NCI-H2227 (cell line): ENCODE data around the gene ZBTB17.

Experiments used
- DNase-seq: peaks from one replicate; lab custom pipeline; 2025; ENCODE audit not compliant: unreplicated experiment; lab: John Stamatoyannopoulos, UW

Gene ZBTB17

GRCh38 chr1:15948091-15948591 lies 27.8 kb downstream of the ZBTB17 start:
- no peak for DNase-seq

- DNase-seq: no peak
Measured at GRCh38 chr1:15947382-15948090, 28.4 kb downstream of the ZBTB17 start.

GRCh38 chr1:15946571-15947381 lies 29.1 kb downstream of the ZBTB17 start:
- no peak for DNase-seq

- DNase-seq: no peak
Measured at GRCh38 chr1:15945832-15946448, 30.0 kb downstream of the ZBTB17 start.

GRCh38 chr1:15945011-15945831 lies 30.7 kb downstream of the ZBTB17 start:
- DNase-seq: no peak

GRCh38 chr1:15944308-15945010 lies 31.4 kb downstream of the ZBTB17 start:
- no peak for DNase-seq

GRCh38 chr1:15943992-15944307 lies 32.0 kb downstream of the ZBTB17 start:
- no peak for DNase-seq

- no peak for DNase-seq
Measured at GRCh38 chr1:15943328-15943991, 32.4 kb downstream of the ZBTB17 start.

- no peak for DNase-seq
Measured at GRCh38 chr1:15942661-15943327, 33.1 kb downstream of the ZBTB17 start.

- DNase-seq: no peak
Measured at GRCh38 chr1:15941899-15942660, 33.8 kb downstream of the ZBTB17 start.

- no peak for DNase-seq
Measured at GRCh38 chr1:15941044-15941840, 34.7 kb downstream of the ZBTB17 start.

GRCh38 chr1:15940110-15941043 lies 35.5 kb downstream of the ZBTB17 start:
- DNase-seq: no peak

GRCh38 chr1:15939181-15940109 lies 36.5 kb downstream of the ZBTB17 start:
- DNase-seq: no peak

- no peak for DNase-seq
Measured at GRCh38 chr1:15938628-15939161, 37.2 kb downstream of the ZBTB17 start.

GRCh38 chr1:15937706-15938168 lies 38.2 kb downstream of the ZBTB17 start:
- no peak for DNase-seq
